ACC112 (cell line): ENCODE data around the gene KLK5.

Experiments used
- H2AFZ ChIP-seq: fragments of 200-600 bp; sonication (generic); one replicate; pipeline ENCODE4 v1.6.0; 2017; ENCODE audit warnings: antibody characterized with exemption, low read length; ENCODE audit not compliant: unreplicated experiment
- H3K27ac ChIP-seq: fragments of 200-600 bp; sonication (generic); 2 replicates; pipeline ENCODE4 v1.5.1; 2014; ENCODE audit warnings: low read depth, mild to moderate bottlenecking, antibody characterized with exemption, low read length, moderate library complexity
- H3K27me3 ChIP-seq: fragments of 200-600 bp; sonication (generic); 2 replicates; pipeline ENCODE4 v1.6.1; 2014; ENCODE audit warnings: mild to moderate bottlenecking, antibody characterized with exemption, low read length, moderate library complexity, mixed read lengths; ENCODE audit not compliant: insufficient read depth
- H3K36me3 ChIP-seq: fragments of 200-600 bp; sonication (generic); 2 replicates; pipeline ENCODE4 v1.6.1; 2016; ENCODE audit warnings: mild to moderate bottlenecking, antibody characterized with exemption, low read length, moderate library complexity, mixed read lengths; ENCODE audit not compliant: insufficient read depth
- H3K4me1 ChIP-seq: fragments of 200-600 bp; sonication (generic); one replicate; pipeline ENCODE4 v1.6.1; 2016; ENCODE audit warnings: low read length, mixed read lengths; ENCODE audit not compliant: insufficient read depth, unreplicated experiment, control insufficient read depth
- H3K4me3 ChIP-seq: fragments of 200-600 bp; sonication (generic); 2 replicates; pipeline ENCODE4 v1.5.1; 2014; ENCODE audit warnings: mild to moderate bottlenecking, low read depth, low read length
- H3K79me2 ChIP-seq: fragments of 200-600 bp; sonication (generic); one replicate; pipeline ENCODE4 v1.6.0; 2016; ENCODE audit warnings: low read length; ENCODE audit not compliant: control insufficient read depth, unreplicated experiment, insufficient read depth

The KLK5 gene

GRCh38 chr19:50969413-50969760 is 16.5 kb upstream of the KLK5 start, which contains the start of gene KLK6:
Gene KLK6 (minus strand): TSS chr19:50969591. CDS start chr19:50968104, 1,487 bp downstream.
- no peak within 1 kb of the TSS for H3K4me3 ChIP-seq
- H3K36me3 ChIP-seq = no peaks in the 10 kb centered on the region
- H3K79me2 ChIP-seq = no peaks in the 10 kb centered on the region
- H3K27ac ChIP-seq = no peak within 1 kb of the TSS
- H2AFZ ChIP-seq = no peak within 1 kb of the TSS
- no peaks in the 10 kb centered on the region for H3K4me1 ChIP-seq
- H3K27me3 ChIP-seq = peaks cover 9% of the 10 kb centered on the region; the same call in 1 of the 2 replicates

- Histone ChIP-seq H3K4me1 (no peaks in the 10 kb centered on the region), H3K27me3 (peaks cover 9% of the 10 kb centered on the region; the same call in 1 of the 2 replicates), H3K79me2 (no peaks in the 10 kb centered on the region)
Measured at GRCh38 chr19:50968716-50969412, 16.0 kb upstream of the KLK5 start.

GRCh38 chr19:50967929-50968715 is 15.3 kb upstream of the KLK5 start:
- H3K4me1 ChIP-seq = no peaks in the 10 kb centered on the region
- H3K79me2 ChIP-seq = no peaks in the 10 kb centered on the region

More at GRCh38 chr19:50968716-50969412, 16.0 kb upstream of the KLK5 start:
- H2AFZ ChIP-seq = no peak overlapping the region
- no peaks in the 10 kb centered on the region for H3K36me3 ChIP-seq
- H3K27ac ChIP-seq = no peak overlapping the region
- no peak overlapping the region for H3K4me3 ChIP-seq

GRCh38 chr19:50964266-50964665 is 11.4 kb upstream of the KLK5 start:
- Histone ChIP-seq H3K36me3 (no peaks in the 10 kb centered on the region), H3K4me3 (no peak overlapping the region), H2AFZ (no peak overlapping the region)

More at GRCh38 chr19:50967929-50968715, 15.3 kb upstream of the KLK5 start:
- no peak overlapping the region for H2AFZ ChIP-seq
- H3K4me3 ChIP-seq = no peak overlapping the region
- H3K27me3 ChIP-seq = peaks cover 9% of the 10 kb centered on the region; the same call in 1 of the 2 replicates
- no peak overlapping the region for H3K27ac ChIP-seq
- no peaks in the 10 kb centered on the region for H3K36me3 ChIP-seq

GRCh38 chr19:50963381-50963780 is 10.5 kb upstream of the KLK5 start:
- Histone ChIP-seq H3K4me1 (no peaks in the 10 kb centered on the region), H3K4me3 (no peak overlapping the region), H2AFZ (no peak overlapping the region), H3K27ac (no peak overlapping the region), H3K36me3 (no peaks in the 10 kb centered on the region), H3K27me3 (peaks cover 7% of the 10 kb centered on the region; the same call in 1 of the 2 replicates), H3K79me2 (no peaks in the 10 kb centered on the region)

More at GRCh38 chr19:50964266-50964665, 11.4 kb upstream of the KLK5 start:
- Histone ChIP-seq H3K79me2 (no peaks in the 10 kb centered on the region), H3K4me1 (no peaks in the 10 kb centered on the region), H3K27ac (no peak overlapping the region), H3K27me3 (peaks cover 7% of the 10 kb centered on the region; the same call in 1 of the 2 replicates)

GRCh38 chr19:50962245-50962644 is 9.4 kb upstream of the KLK5 start:
- no peaks in the 10 kb centered on the region for H3K36me3 ChIP-seq
- H3K79me2 ChIP-seq = no peaks in the 10 kb centered on the region
- H3K27me3 ChIP-seq = 0 out of 2 replicates have a peak, but pooled peaks cover 7% of the 10 kb centered on the region

GRCh38 chr19:50959731-50960500 is 7.1 kb upstream of the KLK5 start:
- H3K4me3 ChIP-seq = no peak overlapping the region
- no peak overlapping the region for H3K27ac ChIP-seq
- no peaks in the 10 kb centered on the region for H3K79me2 ChIP-seq
- H3K36me3 ChIP-seq = no peaks in the 10 kb centered on the region
- H3K27me3 ChIP-seq = peaks cover 4% of the 10 kb centered on the region; the same call in 1 of the 2 replicates
- no peak overlapping the region for H2AFZ ChIP-seq
- no peaks in the 10 kb centered on the region for H3K4me1 ChIP-seq

More at GRCh38 chr19:50962245-50962644, 9.4 kb upstream of the KLK5 start:
- Histone ChIP-seq H3K4me1 (no peaks in the 10 kb centered on the region), H3K4me3 (no peak overlapping the region), H3K27ac (no peak overlapping the region), H2AFZ (no peak overlapping the region)

GRCh38 chr19:50957587-50957986 is 4.7 kb upstream of the KLK5 start:
- no peaks in the 10 kb centered on the region for H3K79me2 ChIP-seq
- H3K4me3 ChIP-seq = no peak overlapping the region
- no peaks in the 10 kb centered on the region for H3K36me3 ChIP-seq
- H3K27ac ChIP-seq = no peak overlapping the region
- no peaks in the 10 kb centered on the region for H3K4me1 ChIP-seq
- peaks cover 9% of the 10 kb centered on the region; the same call in 1 of the 2 replicates for H3K27me3 ChIP-seq
- H2AFZ ChIP-seq = no peak overlapping the region

GRCh38 chr19:50949861-50950260 is 3.0 kb downstream of the KLK5 start:
- H2AFZ ChIP-seq = no peak overlapping the region
- H3K27ac ChIP-seq = no peak overlapping the region
- no peaks in the 10 kb centered on the region for H3K79me2 ChIP-seq
- no peak overlapping the region for H3K4me3 ChIP-seq
- peaks cover 17% of the 10 kb centered on the region; the same call in 1 of the 2 replicates for H3K27me3 ChIP-seq
- no peaks in the 10 kb centered on the region for H3K36me3 ChIP-seq
- no peaks in the 10 kb centered on the region for H3K4me1 ChIP-seq

GRCh38 chr19:50947123-50947522 is 5.7 kb downstream of the KLK5 start:
- no peak overlapping the region for H3K27ac ChIP-seq

More at GRCh38 chr19:50947123-50947522, 5.7 kb downstream of the KLK5 start:
- no peaks in the 10 kb centered on the region for H3K36me3 ChIP-seq
- no peak overlapping the region for H2AFZ ChIP-seq
- H3K79me2 ChIP-seq = no peaks in the 10 kb centered on the region
- no peak overlapping the region for H3K4me3 ChIP-seq
- H3K4me1 ChIP-seq = no peaks in the 10 kb centered on the region
- H3K27me3 ChIP-seq = 0 out of 2 replicates have a peak, but pooled peaks cover 13% of the 10 kb centered on the region
